Peyer's patch (tissue), 4 donors: ENCODE measurements around the gene TIAM1.

Source experiments
- POLR2A ChIP-seq, 2 donors: fragments of 450-650 bp; IDR thresholded peaks; one replicate each; pipeline ENCODE4 v1.5.1; 2017; ENCODE audit warnings: antibody characterized with exemption in 2 of 2, mild to moderate bottlenecking in 2 of 2, moderate library complexity in 2 of 2
- TF ChIP-seq, protein P1 (sequence below), 6 experiments: fragments of 450-650 bp in 4 of 6; fragments of 200-600 bp in 2 of 6; sonication (generic) in 1 of 6; IDR thresholded peaks; one replicate each; pipeline ENCODE4 v1.5.1; 2017 to 2019; ENCODE audit warnings: antibody characterized with exemption in 6 of 6, mild to moderate bottlenecking in 3 of 6, moderate library complexity in 1 of 6

DNA sequence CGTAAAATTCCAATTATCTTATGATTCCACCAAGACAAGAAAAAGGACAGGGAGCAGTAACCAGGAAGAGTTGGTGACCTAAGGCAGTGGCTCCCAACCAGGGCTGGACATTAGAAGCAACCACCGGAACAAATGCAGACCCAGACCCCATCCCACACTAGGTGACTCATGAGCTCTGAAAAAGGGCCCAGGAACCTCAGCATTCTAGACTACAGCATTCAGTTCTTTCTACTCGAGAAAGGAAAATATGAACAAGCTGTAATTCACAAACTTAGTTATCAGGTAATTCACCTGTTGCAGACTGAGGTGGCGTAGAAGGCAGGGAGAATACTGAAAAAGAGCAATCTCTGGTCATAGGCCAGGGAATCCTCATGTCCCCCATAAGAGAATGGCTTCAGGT is 167.3 kb downstream of the TIAM1 start:
- TF ChIP-seq, protein P1, sequence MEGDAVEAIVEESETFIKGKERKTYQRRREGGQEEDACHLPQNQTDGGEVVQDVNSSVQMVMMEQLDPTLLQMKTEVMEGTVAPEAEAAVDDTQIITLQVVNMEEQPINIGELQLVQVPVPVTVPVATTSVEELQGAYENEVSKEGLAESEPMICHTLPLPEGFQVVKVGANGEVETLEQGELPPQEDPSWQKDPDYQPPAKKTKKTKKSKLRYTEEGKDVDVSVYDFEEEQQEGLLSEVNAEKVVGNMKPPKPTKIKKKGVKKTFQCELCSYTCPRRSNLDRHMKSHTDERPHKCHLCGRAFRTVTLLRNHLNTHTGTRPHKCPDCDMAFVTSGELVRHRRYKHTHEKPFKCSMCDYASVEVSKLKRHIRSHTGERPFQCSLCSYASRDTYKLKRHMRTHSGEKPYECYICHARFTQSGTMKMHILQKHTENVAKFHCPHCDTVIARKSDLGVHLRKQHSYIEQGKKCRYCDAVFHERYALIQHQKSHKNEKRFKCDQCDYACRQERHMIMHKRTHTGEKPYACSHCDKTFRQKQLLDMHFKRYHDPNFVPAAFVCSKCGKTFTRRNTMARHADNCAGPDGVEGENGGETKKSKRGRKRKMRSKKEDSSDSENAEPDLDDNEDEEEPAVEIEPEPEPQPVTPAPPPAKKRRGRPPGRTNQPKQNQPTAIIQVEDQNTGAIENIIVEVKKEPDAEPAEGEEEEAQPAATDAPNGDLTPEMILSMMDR (IDR thresholded peaks at IDR 0.05) = no peak
- no peak for TF ChIP-seq POLR2A (IDR thresholded peaks at IDR 0.05)
